Mammary epithelial cell (primary cell): ENCODE data around the gene ROCK2.
"Not testable (repeated sequence)": the region's sequence is repeated elsewhere in the genome, so short reads cannot be mapped to it uniquely, and the experiment has no call there.

ENCODE experiments used
- EZH2 ChIP-seq: IDR thresholded peaks from 2 replicates; pipeline ENCODE4 v1.6.1; 2012; ENCODE audit warnings: low read length, inconsistent platforms, borderline replicate concordance
- TF ChIP-seq, protein P1 (sequence below), 2 donors: IDR thresholded peaks in 1 of 2; conservative IDR thresholded peaks in 1 of 2; 2 replicates each; pipeline ENCODE4 v1.5.1; 2011 to 2012; ENCODE audit warnings: inconsistent platforms in 2 of 2, low read length in 2 of 2, mild to moderate bottlenecking in 2 of 2, control low read depth in 1 of 2, low read depth in 1 of 2; ENCODE audit not compliant: insufficient read depth in 1 of 2; ENCODE audit errors: extremely low read depth in 1 of 2

DNA sequence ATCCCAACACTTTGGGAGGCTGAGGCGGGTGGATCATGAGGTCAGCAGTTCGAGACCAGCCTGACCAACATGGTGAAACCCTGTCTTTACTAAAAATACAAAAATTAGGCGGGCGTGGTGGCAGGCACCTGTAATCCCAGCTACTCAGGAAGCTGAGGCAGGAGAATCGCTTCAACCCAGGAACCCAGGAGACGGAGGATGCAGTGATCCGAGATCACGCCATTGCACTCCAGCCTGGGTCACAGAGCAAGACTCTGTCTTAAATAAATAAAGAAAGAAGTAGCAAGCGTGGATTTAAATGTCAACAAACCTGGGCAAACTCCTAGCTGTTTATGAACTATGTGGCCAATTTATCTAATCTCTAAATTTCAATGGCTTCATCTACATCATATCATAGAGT, 82.9 kb downstream of the ROCK2 start:
- TF ChIP-seq, protein P1, sequence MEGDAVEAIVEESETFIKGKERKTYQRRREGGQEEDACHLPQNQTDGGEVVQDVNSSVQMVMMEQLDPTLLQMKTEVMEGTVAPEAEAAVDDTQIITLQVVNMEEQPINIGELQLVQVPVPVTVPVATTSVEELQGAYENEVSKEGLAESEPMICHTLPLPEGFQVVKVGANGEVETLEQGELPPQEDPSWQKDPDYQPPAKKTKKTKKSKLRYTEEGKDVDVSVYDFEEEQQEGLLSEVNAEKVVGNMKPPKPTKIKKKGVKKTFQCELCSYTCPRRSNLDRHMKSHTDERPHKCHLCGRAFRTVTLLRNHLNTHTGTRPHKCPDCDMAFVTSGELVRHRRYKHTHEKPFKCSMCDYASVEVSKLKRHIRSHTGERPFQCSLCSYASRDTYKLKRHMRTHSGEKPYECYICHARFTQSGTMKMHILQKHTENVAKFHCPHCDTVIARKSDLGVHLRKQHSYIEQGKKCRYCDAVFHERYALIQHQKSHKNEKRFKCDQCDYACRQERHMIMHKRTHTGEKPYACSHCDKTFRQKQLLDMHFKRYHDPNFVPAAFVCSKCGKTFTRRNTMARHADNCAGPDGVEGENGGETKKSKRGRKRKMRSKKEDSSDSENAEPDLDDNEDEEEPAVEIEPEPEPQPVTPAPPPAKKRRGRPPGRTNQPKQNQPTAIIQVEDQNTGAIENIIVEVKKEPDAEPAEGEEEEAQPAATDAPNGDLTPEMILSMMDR (conservative IDR thresholded peaks at IDR 0.05 in 1 of 2, IDR thresholded peaks at IDR 0.05 in 1 of 2; ENCODE audit: extremely low read depth in 1 of 2, insufficient read depth in 1 of 2, low read depth in 1 of 2, low read length in 2 of 2): not testable (repeated sequence)
- TF ChIP-seq EZH2: not testable (repeated sequence)
